K562 (cell line): Measurements from ENCODE around the gene ARHGAP22.

ENCODE experiments used
- ATF3 ChIP-seq, 2 experiments: fragments of 450-650 bp in 1 of 2; sonication (generic) in 1 of 2; formaldehyde crosslinking in 1 of 2; IDR thresholded peaks in 1 of 2; conservative IDR thresholded peaks in 1 of 2; 2 replicates each; pipeline versions ENCODE4 v1.6.1 to v1.8.1; 2016 to 2023; ENCODE audit warnings: mild to moderate bottlenecking in 2 of 2, moderate library complexity in 2 of 2, inconsistent platforms in 1 of 2, missing genetic modification reagents in 1 of 2
- CTCF ChIP-seq, 3 experiments: IDR thresholded peaks in 2 of 3; conservative IDR thresholded peaks in 1 of 3; 2 replicates each; pipeline ENCODE4 v1.5.1; 2011 to 2012; ENCODE audit warnings: low read length in 3 of 3, mild to moderate bottlenecking in 3 of 3, control low read depth in 2 of 3, improper control_type of control experiment in 1 of 3, inconsistent platforms in 1 of 3, low read depth in 1 of 3, mixed read lengths in 1 of 3, moderate library complexity in 1 of 3; ENCODE audit not compliant: insufficient read depth in 2 of 3
- EGR1 ChIP-seq: fragments of 450-650 bp; conservative IDR thresholded peaks from 2 replicates; pipeline ENCODE4 v1.6.1; 2017; ENCODE audit warnings: mild to moderate bottlenecking
- MBD2 ChIP-seq: sonication (generic); IDR thresholded peaks from 2 replicates; pipeline ENCODE4 v1.6.1; 2016; ENCODE audit warnings: low read depth, borderline replicate concordance
- SREBF2 ChIP-seq: sonication (generic); formaldehyde crosslinking; IDR thresholded peaks from 2 replicates; pipeline ENCODE4 v1.4.0; 2020; ENCODE audit warnings: mild to moderate bottlenecking, missing genetic modification reagents

GRCh38 chr10:48446785-48447184 is 158.1 kb downstream of the ARHGAP22 start:
- TF ChIP-seq MBD2 (no peak), EGR1 (no peak), ATF3 (IDR thresholded peaks at IDR 0.05) (no peak), ATF3 (CRISPR knock-in tag; conservative IDR thresholded peaks at IDR 0.05) (no peak), SREBF2 (CRISPR knock-in tag) (no peak), CTCF (IDR thresholded peaks at IDR 0.05 in 2 of 3, conservative IDR thresholded peaks at IDR 0.05 in 1 of 3; ENCODE audit: insufficient read depth in 2 of 3, low read depth in 1 of 3, low read length in 3 of 3) (no peak)
